NT2/D1 (cell line): Measurements from ENCODE around the gene PATJ.

ENCODE experiments used
- DNase-seq: peaks from one replicate; pipeline ENCODE4 v3.0.0-alpha.2; 2011; ENCODE audit warnings: low read depth, low spot score
- H3K27me3 ChIP-seq: 2 replicates; pipeline ENCODE4 v1.6.0; 2011; ENCODE audit warnings: mild to moderate bottlenecking; ENCODE audit not compliant: insufficient read length, insufficient read depth
- H3K36me3 ChIP-seq: 2 replicates; pipeline ENCODE4 v1.6.1; 2011; ENCODE audit warnings: mild to moderate bottlenecking, low read length, mixed read lengths; ENCODE audit not compliant: insufficient read depth, insufficient read length
- H3K4me1 ChIP-seq: 2 replicates; pipeline ENCODE4 v1.5.1; 2011; ENCODE audit not compliant: insufficient read depth, insufficient read length
- H3K4me3 ChIP-seq: 2 replicates; pipeline ENCODE4 v1.5.1; 2011; ENCODE audit warnings: low read depth; ENCODE audit not compliant: insufficient read length
- H3K9ac ChIP-seq: 2 replicates; pipeline ENCODE4 v1.6.0; 2011; ENCODE audit warnings: low read depth; ENCODE audit not compliant: insufficient read length
- H3K9me3 ChIP-seq: 2 replicates; pipeline ENCODE4 v1.5.1; 2011; ENCODE audit warnings: mild to moderate bottlenecking, low read length; ENCODE audit not compliant: insufficient read depth
- SUZ12 ChIP-seq: IDR thresholded peaks from 2 replicates; pipeline ENCODE4 v1.6.1; 2011; ENCODE audit not compliant: insufficient read length, insufficient read depth; ENCODE audit errors: extremely low read depth
- YY1 ChIP-seq: IDR thresholded peaks from 2 replicates; pipeline ENCODE4 v1.6.1; 2011; ENCODE audit not compliant: insufficient read length, insufficient read depth
- ZNF274 ChIP-seq: IDR thresholded peaks from 2 replicates; pipeline ENCODE4 v1.6.1; 2011; ENCODE audit warnings: mild to moderate bottlenecking, low read depth, low read length

Gene PATJ

GRCh38 chr1:61983236-61983635 is 241.0 kb downstream of the PATJ start:
- Histone ChIP-seq H3K9ac (no peak overlapping the region), H3K9me3 (no peaks in the 10 kb centered on the region), H3K4me3 (no peak overlapping the region), H3K4me1 (peaks cover 4% of the 10 kb centered on the region), H3K27me3 (no peaks in the 10 kb centered on the region), H3K36me3 (no peaks in the 10 kb centered on the region)
- TF ChIP-seq SUZ12 = no peak
- no peak for TF ChIP-seq YY1
- no peak for TF ChIP-seq ZNF274
- DNase-seq = no peak

- H3K4me1 ChIP-seq = no peaks in the 10 kb centered on the region
- no peak overlapping the region for H3K4me3 ChIP-seq
- TF ChIP-seq SUZ12 (no peak), ZNF274 (no peak), YY1 (no peak)
- H3K9ac ChIP-seq = no peak overlapping the region
- no peaks in the 10 kb centered on the region for H3K27me3 ChIP-seq
- no peaks in the 10 kb centered on the region for H3K36me3 ChIP-seq
- no peak for DNase-seq
- H3K9me3 ChIP-seq = no peaks in the 10 kb centered on the region
These were observed 250.0 kb downstream of the PATJ start for GRCh38 chr1:61992257-61992656.

GRCh38 chr1:61993331-61993961 is 251.2 kb downstream of the PATJ start:
- Histone ChIP-seq H3K9ac (no peak overlapping the region), H3K36me3 (no peaks in the 10 kb centered on the region), H3K27me3 (no peaks in the 10 kb centered on the region), H3K4me1 (no peaks in the 10 kb centered on the region), H3K9me3 (no peaks in the 10 kb centered on the region), H3K4me3 (no peak overlapping the region)
- no peak for TF ChIP-seq ZNF274
- TF ChIP-seq YY1 = no peak
- no peak for TF ChIP-seq SUZ12
- DNase-seq = no peak

GRCh38 chr1:61995641-61996040 is 253.4 kb downstream of the PATJ start:
- Histone ChIP-seq H3K9me3 (no peaks in the 10 kb centered on the region), H3K27me3 (no peaks in the 10 kb centered on the region), H3K4me1 (no peaks in the 10 kb centered on the region), H3K4me3 (no peak overlapping the region), H3K9ac (no peak overlapping the region), H3K36me3 (no peaks in the 10 kb centered on the region)
- no peak for DNase-seq
- TF ChIP-seq SUZ12 = no peak
- no peak for TF ChIP-seq ZNF274
- TF ChIP-seq YY1 = no peak

GRCh38 chr1:61997123-61997522 is 254.8 kb downstream of the PATJ start:
- TF ChIP-seq YY1 (no peak), ZNF274 (no peak), SUZ12 (no peak)
- Histone ChIP-seq H3K36me3 (no peaks in the 10 kb centered on the region), H3K27me3 (no peaks in the 10 kb centered on the region), H3K9ac (no peak overlapping the region), H3K4me3 (no peak overlapping the region), H3K9me3 (no peaks in the 10 kb centered on the region), H3K4me1 (no peaks in the 10 kb centered on the region)
- no peak for DNase-seq

- Histone ChIP-seq H3K9ac (no peak overlapping the region), H3K4me1 (no peaks in the 10 kb centered on the region), H3K4me3 (no peak overlapping the region), H3K27me3 (no peaks in the 10 kb centered on the region), H3K36me3 (no peaks in the 10 kb centered on the region), H3K9me3 (no peaks in the 10 kb centered on the region)
- DNase-seq = no peak
- TF ChIP-seq SUZ12 (no peak), YY1 (no peak), ZNF274 (no peak)
These were observed 261.5 kb downstream of the PATJ start for GRCh38 chr1:62003777-62004176.

GRCh38 chr1:62006690-62007089 is 264.4 kb downstream of the PATJ start:
- Histone ChIP-seq H3K27me3 (no peaks in the 10 kb centered on the region), H3K9ac (no peak overlapping the region), H3K4me3 (no peak overlapping the region), H3K4me1 (no peaks in the 10 kb centered on the region), H3K36me3 (no peaks in the 10 kb centered on the region), H3K9me3 (no peaks in the 10 kb centered on the region)
- no peak for DNase-seq
- no peak for TF ChIP-seq YY1
- no peak for TF ChIP-seq ZNF274
- TF ChIP-seq SUZ12 = no peak
